Smooth muscle cell of the umbilical artery (primary cell): ENCODE measurements around the gene CHST14. TPM values are rescaled to one million over a fixed set of nuclear protein-coding genes. Genes with fewer than 3 reads are reported as not detected.

Source experiments
- total RNA-seq: library from RNA; depleted of rRNA; stranded (reverse); fragments of >200 nt; gene quantifications from 2 replicates; pipeline ENCODE4 v1.2.3, GENCODE V29; 2014

CHST14 gene
- 13.4 and 19.0 TPM in 2 replicates for total RNA-seq

GRCh38 chr15:40470423-40471104 lies at the start of gene CHST14:
Gene CHST14, plus strand, starts transcription at chr15:40470984. Its CDS starts 230 bp downstream, at chr15:40471214.

GRCh38 chr15:40440743-40441564 lies 29.8 kb upstream of the CHST14 start, which contains the start of gene BAHD1:
Gene BAHD1, plus strand, starts transcription at chr15:40440953. Its CDS starts 17,512 bp downstream, at chr15:40458465.

Other genes with a start within 250 kb of the CHST14 start
- 0.28 TPM in 1 of 2 replicates, not detected in the other for gene PAK6, start 231.9 kb upstream of the CHST14 start, total RNA-seq
- not detected in 2 replicates for gene ANKRD63, start 187.9 kb upstream of the CHST14 start, total RNA-seq
- 0.28 TPM in 1 of 2 replicates, not detected in the other for gene PLCB2, start 163.0 kb upstream of the CHST14 start, total RNA-seq
- 23.4 and 24.6 TPM in 2 replicates for gene INAFM2, start 147.3 kb upstream of the CHST14 start, total RNA-seq
- 37.7 and 94.3 TPM in 2 replicates for gene CCDC9B, start 130.0 kb upstream of the CHST14 start, total RNA-seq
- not detected in 2 replicates for gene PHGR1, start 120.0 kb upstream of the CHST14 start, total RNA-seq
- 0.09 and 0.30 TPM in 2 replicates for gene DISP2, start 112.8 kb upstream of the CHST14 start, total RNA-seq
- gene KNSTRN, start 88.3 kb upstream of the CHST14 start, total RNA-seq, result 16.0 and 67.1 TPM in 2 replicates
- gene IVD, start 65.2 kb upstream of the CHST14 start, total RNA-seq, result 48.0 and 51.4 TPM in 2 replicates
- 4.5 and 8.0 TPM in 2 replicates for gene BAHD1, start 30.0 kb upstream of the CHST14 start, total RNA-seq
- 17.0 and 21.1 TPM in 2 replicates for gene CCDC32, start 94.1 kb downstream of the CHST14 start, total RNA-seq
- 11.3 and 11.9 TPM in 2 replicates for gene RPUSD2, start 98.3 kb downstream of the CHST14 start, total RNA-seq
- gene KNL1, start 123.3 kb downstream of the CHST14 start, total RNA-seq, result 1.2 and 14.2 TPM in 2 replicates
- gene RAD51, start 224.2 kb downstream of the CHST14 start, total RNA-seq, result 0.30 and 4.8 TPM in 2 replicates